ENCODE data around the gene VEGFD. TPM values are rescaled to one million over a fixed set of nuclear protein-coding genes. Genes with fewer than 3 reads are reported as not detected.
A peak's percentile ranks its signal among the peaks of the same experiment; 100 is the strongest.

The VEGFD gene
- total RNA-seq, 1 donor from 2014 or later, result 80.1 TPM

DNA sequence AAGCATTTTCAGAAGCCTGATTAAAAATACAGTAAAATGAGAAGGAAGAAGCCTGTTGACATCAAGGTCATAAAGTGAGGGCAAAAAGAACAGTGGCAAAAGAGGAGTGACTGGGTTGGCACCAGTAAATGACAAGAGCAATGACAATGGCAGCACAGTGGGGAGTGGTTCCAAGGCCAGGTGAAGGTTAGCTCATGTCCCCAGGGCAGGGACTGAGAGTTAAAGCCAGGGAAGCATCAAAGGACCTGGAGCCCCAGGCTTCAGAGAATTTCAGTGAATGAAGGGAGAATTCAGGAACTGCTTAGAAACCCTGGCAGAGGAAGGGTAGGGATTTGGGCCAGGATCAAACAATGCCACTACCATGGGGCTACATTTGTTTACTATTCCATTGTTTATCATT, 40.1 kb downstream of the VEGFD start:
- no peak overlapping the region for H3K27ac ChIP-seq
- H3K4me3 ChIP-seq, result no peak overlapping the region
- no peaks in the 10 kb centered on the region for H3K27me3 ChIP-seq
- peaks cover 3% of the 10 kb centered on the region for H3K4me1 ChIP-seq
- ATAC-seq (no peak), DNase-seq (no peak)
- no peaks in the 10 kb centered on the region for H3K9me3 ChIP-seq
- TF ChIP-seq, protein P1, sequence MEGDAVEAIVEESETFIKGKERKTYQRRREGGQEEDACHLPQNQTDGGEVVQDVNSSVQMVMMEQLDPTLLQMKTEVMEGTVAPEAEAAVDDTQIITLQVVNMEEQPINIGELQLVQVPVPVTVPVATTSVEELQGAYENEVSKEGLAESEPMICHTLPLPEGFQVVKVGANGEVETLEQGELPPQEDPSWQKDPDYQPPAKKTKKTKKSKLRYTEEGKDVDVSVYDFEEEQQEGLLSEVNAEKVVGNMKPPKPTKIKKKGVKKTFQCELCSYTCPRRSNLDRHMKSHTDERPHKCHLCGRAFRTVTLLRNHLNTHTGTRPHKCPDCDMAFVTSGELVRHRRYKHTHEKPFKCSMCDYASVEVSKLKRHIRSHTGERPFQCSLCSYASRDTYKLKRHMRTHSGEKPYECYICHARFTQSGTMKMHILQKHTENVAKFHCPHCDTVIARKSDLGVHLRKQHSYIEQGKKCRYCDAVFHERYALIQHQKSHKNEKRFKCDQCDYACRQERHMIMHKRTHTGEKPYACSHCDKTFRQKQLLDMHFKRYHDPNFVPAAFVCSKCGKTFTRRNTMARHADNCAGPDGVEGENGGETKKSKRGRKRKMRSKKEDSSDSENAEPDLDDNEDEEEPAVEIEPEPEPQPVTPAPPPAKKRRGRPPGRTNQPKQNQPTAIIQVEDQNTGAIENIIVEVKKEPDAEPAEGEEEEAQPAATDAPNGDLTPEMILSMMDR (IDR thresholded peaks at IDR 0.05), result no peak
- no peaks in the 10 kb centered on the region for H3K36me3 ChIP-seq
- intact Hi-C loops (cut with DNase I), result no loop called here

DNA sequence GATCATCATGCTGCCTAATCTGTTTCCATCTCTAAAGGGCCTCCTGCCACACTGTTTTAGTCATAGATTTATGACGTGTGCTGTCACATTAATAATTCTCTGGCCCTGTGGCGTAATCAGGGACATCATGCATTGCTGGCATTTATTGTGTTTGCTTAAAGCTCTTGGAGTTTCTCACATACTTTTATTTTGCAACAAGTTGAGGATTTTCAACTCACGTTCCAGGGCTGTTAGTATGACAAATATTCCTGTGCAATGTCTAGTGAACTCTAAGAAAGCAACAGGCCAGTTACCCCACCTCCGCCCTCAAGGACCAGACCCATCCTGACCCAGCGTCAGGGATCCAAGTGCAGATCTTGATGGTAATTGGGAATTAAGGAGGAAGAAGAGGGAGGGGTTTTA, 41.1 kb downstream of the VEGFD start:
- H3K27me3 ChIP-seq, result no peaks in the 10 kb centered on the region
- TF ChIP-seq, protein P1 (IDR thresholded peaks at IDR 0.05), result no peak
- H3K9me3 ChIP-seq, result no peaks in the 10 kb centered on the region
- H3K27ac ChIP-seq, result no peak overlapping the region
- DNase-seq (no peak), ATAC-seq (peak; percentile 79)
- H3K36me3 ChIP-seq, result no peaks in the 10 kb centered on the region
- no peak overlapping the region for H3K4me3 ChIP-seq
- intact Hi-C loops (cut with DNase I), result no loop called here
- H3K4me1 ChIP-seq, result peaks cover 3% of the 10 kb centered on the region

DNA sequence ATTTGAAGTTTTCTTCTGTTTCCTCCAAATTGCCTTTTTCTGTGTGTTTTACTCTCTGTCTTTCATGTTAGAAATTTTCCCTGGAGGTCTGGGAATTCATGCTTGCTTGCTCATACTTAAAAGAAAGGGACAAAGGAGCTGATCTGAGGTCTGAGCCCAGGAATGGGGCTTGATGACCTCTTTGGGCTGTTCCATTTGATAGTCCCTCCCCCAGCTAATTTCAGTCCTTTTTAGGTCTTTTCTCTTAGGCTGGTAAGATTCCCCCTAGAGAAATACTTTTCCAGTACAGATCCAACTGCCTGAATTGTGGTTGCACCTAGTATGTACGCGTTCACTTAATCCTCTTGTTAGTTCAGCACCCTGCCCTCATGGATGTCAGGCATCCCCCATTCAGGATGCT, 43.3 kb downstream of the VEGFD start:
- intact Hi-C loops (cut with DNase I), result no loop called here
- no peak for DNase-seq
- H3K4me3 ChIP-seq, result no peak overlapping the region
- H3K27me3 ChIP-seq, result no peaks in the 10 kb centered on the region
- TF ChIP-seq, protein P1 (IDR thresholded peaks at IDR 0.05), result no peak
- peaks cover 3% of the 10 kb centered on the region for H3K4me1 ChIP-seq
- H3K36me3 ChIP-seq, result no peaks in the 10 kb centered on the region
- H3K9me3 ChIP-seq, result no peaks in the 10 kb centered on the region
- no peak for ATAC-seq
- no peak overlapping the region for H3K27ac ChIP-seq

- no peak for DNase-seq
- H3K4me1 ChIP-seq, result no peaks in the 10 kb centered on the region
- H3K36me3 ChIP-seq, result peaks cover 8% of the 10 kb centered on the region
- peak overlapping the region; percentile 94 for H3K27ac ChIP-seq
- H3K27me3 ChIP-seq, result no peaks in the 10 kb centered on the region
- no peaks in the 10 kb centered on the region for H3K9me3 ChIP-seq
- TF ChIP-seq, protein P1 (IDR thresholded peaks at IDR 0.05), result no peak
- no peak for ATAC-seq
- peak overlapping the region; percentile 68 for H3K4me3 ChIP-seq
- intact Hi-C loops (cut with DNase I), result no loop called here
Observed at GRCh38 chrX:15336023-15336413, 48.2 kb downstream of the VEGFD start.

DNA sequence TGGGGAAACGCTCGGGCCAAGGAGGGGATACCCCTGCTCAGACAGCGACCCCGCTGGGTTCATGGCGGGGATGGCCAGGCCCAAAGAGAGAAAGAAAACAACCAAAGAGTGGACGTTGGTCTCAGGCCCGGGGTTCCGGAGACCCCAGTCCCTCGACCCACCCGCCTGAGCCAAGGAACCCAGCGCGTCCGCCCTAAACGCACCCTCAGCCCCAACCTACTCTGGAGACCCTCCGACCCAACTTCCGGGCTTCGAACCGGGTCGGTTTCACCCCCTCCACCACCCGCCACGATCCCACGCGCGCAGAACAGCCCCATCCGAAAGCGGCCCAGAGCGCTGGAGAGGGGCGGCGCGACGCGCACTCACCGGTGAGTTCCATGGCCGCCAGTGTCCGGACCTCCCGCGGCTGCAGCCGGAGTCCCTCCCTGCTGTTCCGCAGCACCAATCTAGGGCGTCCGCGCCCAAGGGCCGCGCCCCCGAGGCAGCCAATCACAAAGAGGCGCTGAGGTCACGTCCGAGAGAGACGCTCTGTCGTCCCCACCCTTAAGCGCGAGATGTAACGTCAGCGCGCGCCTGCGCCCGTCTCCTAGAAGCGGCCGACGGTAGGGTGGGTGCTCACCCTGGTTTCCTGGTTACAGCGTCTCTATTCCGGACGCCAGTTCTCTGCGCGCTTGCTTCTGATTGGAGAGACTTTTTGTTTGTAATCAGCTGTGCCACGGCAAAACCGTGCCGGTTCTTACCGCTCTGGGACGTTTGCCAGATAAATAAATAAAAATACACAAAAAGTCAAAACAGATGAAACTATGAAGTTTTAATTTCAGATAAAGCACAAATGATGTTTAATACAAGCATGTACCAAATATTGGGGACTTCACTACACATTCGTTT, 48.8 kb downstream of the VEGFD start, which contains the start of gene PIGA:
PIGA (minus strand) TSS at position 389 of the 888 bp plus-strand sequence. CDS start 3,593 bp downstream, outside the sequence.
- peak within 1 kb of the TSS; percentile 94 for H3K27ac ChIP-seq
- peak within 1 kb of the TSS; percentile 68 for H3K4me3 ChIP-seq
- no peaks in the 10 kb centered on the region for H3K4me1 ChIP-seq
- intact Hi-C loops (cut with DNase I), result no loop called here
- H3K9me3 ChIP-seq, result no peaks in the 10 kb centered on the region
- H3K36me3 ChIP-seq, result peaks cover 9% of the 10 kb centered on the region
- H3K27me3 ChIP-seq, result no peaks in the 10 kb centered on the region
- TF ChIP-seq, protein P1 (IDR thresholded peaks at IDR 0.05), result no peak
- peak; percentile 97 for DNase-seq
- peak; percentile 100 for ATAC-seq
